ENCODE measurements around the gene PLCL1. TPM values are rescaled to one million over a fixed set of nuclear protein-coding genes. Genes with fewer than 3 reads are reported as not detected.

The PLCL1 gene
- total and polyA plus RNA-seq, 2 donors (not counting 3 experiments of a cell fraction or from before 2014, with no cell fraction given) = 0.79 to 3.4 TPM

GRCh38 chr2:198045227-198045626 lies 240.8 kb downstream of the PLCL1 start:
- Histone ChIP-seq H3K27me3 (ENCODE audit: control insufficient read depth in 2 of 2, insufficient read depth in 2 of 2, low read length in 2 of 2) (no peaks in the 10 kb centered on the region), H4K20me1 (replicated peaks; ENCODE audit: control insufficient read depth, extremely low read depth, insufficient read depth, low read length) (no peaks in the 10 kb centered on the region), H3K79me2 (ENCODE audit: control insufficient read depth, insufficient read depth, low read length) (no peaks in the 10 kb centered on the region), H3K36me3 (ENCODE audit: control insufficient read depth in 2 of 2, extremely low read depth in 1 of 2, insufficient read depth in 2 of 2, low read length in 2 of 2) (no peaks in the 10 kb centered on the region), H3K9me1 (replicated peaks; ENCODE audit: control insufficient read depth, extremely low read depth, insufficient read depth, low read length) (no peaks in the 10 kb centered on the region), H3K9me3 (replicated peaks; ENCODE audit: control insufficient read depth, insufficient read depth, low read length) (no peaks in the 10 kb centered on the region), H3K9ac (replicated peaks; ENCODE audit: extremely low read depth, insufficient read depth, low read length) (no peak overlapping the region), H3K4me1 (ENCODE audit: control insufficient read depth, extremely low read depth, insufficient read depth, low read length) (no peaks in the 10 kb centered on the region), H3K4me2 (ENCODE audit: insufficient read depth, low read length) (no peak overlapping the region), H3K4me3 (replicated peaks in 1 of 3; ENCODE audit: insufficient read depth in 1 of 3, low read depth in 1 of 3, low read length in 3 of 3) (no peak overlapping the region), H2AFZ (ENCODE audit: low read depth, low read length) (no peak overlapping the region), H3K27ac (ENCODE audit: insufficient read depth, low read depth, low read length) (no peak overlapping the region)
- no peak for TF ChIP-seq FOS (IDR thresholded peaks at IDR 0.05; ENCODE audit: borderline replicate concordance, insufficient read depth, low read length)
- no peak for TF ChIP-seq CTCF (IDR thresholded peaks at IDR 0.05; ENCODE audit: extremely low read depth in 1 of 2, insufficient read depth in 1 of 2, low read depth in 1 of 2, low read length in 2 of 2)
- TF ChIP-seq GATA2 (IDR thresholded peaks at IDR 0.05; ENCODE audit: insufficient read depth, insufficient read length, low read depth, low read length) = no peak
- TF ChIP-seq MAX (IDR thresholded peaks at IDR 0.05; ENCODE audit: insufficient read depth, insufficient read length) = no peak
- TF ChIP-seq EZH2 (IDR thresholded peaks at IDR 0.05; ENCODE audit: borderline replicate concordance, low read depth, low read length, severe bottlenecking) = no peak
- TF ChIP-seq MYC (IDR thresholded peaks at IDR 0.05; ENCODE audit: low read depth, low read length) = no peak
- no peak for TF ChIP-seq POLR2A (IDR thresholded peaks at IDR 0.05; ENCODE audit: low read depth, low read length)
- no peak for TF ChIP-seq JUN (IDR thresholded peaks at IDR 0.05; ENCODE audit: borderline replicate concordance, insufficient read depth, insufficient read length, low read depth)
- TF ChIP-seq POLR2AphosphoS5 (IDR thresholded peaks at IDR 0.05; ENCODE audit: insufficient read depth, low read depth, low read length) = no peak
- CTCF ChIA-PET = interaction anchor here (1.2 kb wide), 1 partner anchor 20 kb away, joined by 3 read pairs; no protein-coding TSS in a partner anchor
- FAIRE-seq (no peak), DNase-seq (ENCODE audit: low read depth, low spot score) (no peak)
- intact Hi-C loops (cut with micrococcal nuclease) = no loop called here
- POLR2A ChIA-PET = no interaction called here
- BruUV-seq (replicated peaks) = no TSS peak
- dilution Hi-C loops (cut with MboI; ENCODE audit: extremely low pct_ligation_motif_present, low sequenced_read_pairs) = no loop called here
